Panc1 (cell line): ENCODE results near the gene UBL7. TPM values are rescaled to one million over a fixed set of nuclear protein-coding genes. Genes with fewer than 3 reads are reported as not detected.

ENCODE experiments used
- ATAC-seq: fragments of 200-7000 bp; cut with Tn5 transposase; 2 replicates; pipeline ENCODE4 v1.9.1; 2020; ENCODE audit warnings: mild to moderate bottlenecking, moderate library complexity
- BruUV-seq: library from RNA; stranded (reverse); fragments of 400-500 nt; replicated peaks from 2 replicates; lab custom pipeline; 2021; lab: Mats Ljungman, UMichigan
- CTCF ChIA-PET: fragments of 300-600 bp; sonication (Branson Sonifier 250); formaldehyde crosslinking; loops from one replicate; lab custom pipeline; 2022; ENCODE audit warnings: antibody characterized with exemption; lab: Charles Lee
- POLR2A ChIA-PET: fragments of 300-600 bp; sonication (Branson Sonifier 250); formaldehyde crosslinking; loops from one replicate; lab custom pipeline; 2022; ENCODE audit warnings: antibody characterized with exemption; lab: Charles Lee
- DNase-seq: peaks from one replicate; pipeline ENCODE4 v3.0.0-alpha.2; 2010; ENCODE audit warnings: low read depth, low spot score
- H3K27ac ChIP-seq: 2 replicates; pipeline ENCODE4 v1.5.1; 2011; ENCODE audit warnings: mild to moderate bottlenecking, low read length, inconsistent platforms
- H3K27me3 ChIP-seq: fragments of 200-500 bp; sonication (Bioruptor generic); 2 replicates; pipeline ENCODE4 v1.6.0; 2014; ENCODE audit warnings: low read length, inconsistent platforms; ENCODE audit not compliant: control insufficient read depth, insufficient read depth
- H3K36me3 ChIP-seq: fragments of 200-500 bp; sonication (Bioruptor generic); 2 replicates; pipeline ENCODE4 v1.5.1; 2014; ENCODE audit warnings: inconsistent platforms, mild to moderate bottlenecking, low read length, moderate library complexity; ENCODE audit not compliant: control insufficient read depth, insufficient read depth
- H3K4me1 ChIP-seq: 2 replicates; pipeline ENCODE4 v1.5.1; 2011; ENCODE audit warnings: inconsistent platforms, mild to moderate bottlenecking, low read length, moderate library complexity; ENCODE audit not compliant: control insufficient read depth, insufficient read depth
- H3K4me3 ChIP-seq, 2 experiments: 2 replicates each; pipeline ENCODE4 v1.5.1; 2011 to 2012; ENCODE audit warnings: low read depth in 2 of 2, low read length in 2 of 2, mild to moderate bottlenecking in 2 of 2, inconsistent platforms in 1 of 2, moderate library complexity in 1 of 2
- H3K9me3 ChIP-seq: fragments of 200-500 bp; sonication (Bioruptor generic); 2 replicates; pipeline ENCODE4 v1.5.1; 2014; ENCODE audit warnings: low read depth, mild to moderate bottlenecking, inconsistent platforms, low read length, moderate library complexity; ENCODE audit not compliant: control insufficient read depth, insufficient read depth
- POLR2AphosphoS5 ChIP-seq: IDR thresholded peaks from 2 replicates; pipeline ENCODE4 v1.6.1; 2012; ENCODE audit warnings: mild to moderate bottlenecking, low read depth, low read length, moderate library complexity
- SIN3A ChIP-seq: IDR thresholded peaks from 2 replicates; pipeline ENCODE4 v1.6.1; 2012; ENCODE audit warnings: low read depth, mild to moderate bottlenecking, low read length, moderate library complexity, borderline replicate concordance; ENCODE audit not compliant: insufficient read depth
- TCF7L2 ChIP-seq: IDR thresholded peaks from 2 replicates; pipeline ENCODE4 v1.6.1; 2011; ENCODE audit warnings: mild to moderate bottlenecking, low read depth, low read length, inconsistent platforms
- in situ Hi-C: cut with HindIII; loops from 2 replicates; pipeline ENCODE4 v1.10.0; 2016; ENCODE audit warnings: low sequenced_read_pairs, low pct_unique_long_range_greater_than_20kb
- intact Hi-C: fragments of 100-400 bp; cut with micrococcal nuclease; formaldehyde crosslinking; loops from one replicate; pipeline ENCODE4 v1.10.0; 2022; ENCODE audit not compliant: unreplicated experiment
- total RNA-seq: library from RNA; stranded (reverse); gene quantifications from one replicate; pipeline ENCODE4 v1.2.1, GENCODE V29; 2021; ENCODE audit not compliant: unreplicated experiment
- TF ChIP-seq, protein P1 (sequence below), 2 experiments: IDR thresholded peaks; 2 replicates each; pipeline ENCODE4 v1.6.1; 2011 to 2012; ENCODE audit warnings: low read depth in 2 of 2, control low read depth in 1 of 2, low read length in 1 of 2, mild to moderate bottlenecking in 1 of 2, moderate library complexity in 1 of 2; ENCODE audit not compliant: insufficient read depth in 1 of 2
- TF ChIP-seq, protein P2 (sequence below): fragments of 450-650 bp; IDR thresholded peaks from 2 replicates; pipeline ENCODE4 v1.5.1; 2017; ENCODE audit warnings: mild to moderate bottlenecking

The UBL7 gene
- total RNA-seq, 1 experiment from 2014 or later: 68.5 TPM

DNA sequence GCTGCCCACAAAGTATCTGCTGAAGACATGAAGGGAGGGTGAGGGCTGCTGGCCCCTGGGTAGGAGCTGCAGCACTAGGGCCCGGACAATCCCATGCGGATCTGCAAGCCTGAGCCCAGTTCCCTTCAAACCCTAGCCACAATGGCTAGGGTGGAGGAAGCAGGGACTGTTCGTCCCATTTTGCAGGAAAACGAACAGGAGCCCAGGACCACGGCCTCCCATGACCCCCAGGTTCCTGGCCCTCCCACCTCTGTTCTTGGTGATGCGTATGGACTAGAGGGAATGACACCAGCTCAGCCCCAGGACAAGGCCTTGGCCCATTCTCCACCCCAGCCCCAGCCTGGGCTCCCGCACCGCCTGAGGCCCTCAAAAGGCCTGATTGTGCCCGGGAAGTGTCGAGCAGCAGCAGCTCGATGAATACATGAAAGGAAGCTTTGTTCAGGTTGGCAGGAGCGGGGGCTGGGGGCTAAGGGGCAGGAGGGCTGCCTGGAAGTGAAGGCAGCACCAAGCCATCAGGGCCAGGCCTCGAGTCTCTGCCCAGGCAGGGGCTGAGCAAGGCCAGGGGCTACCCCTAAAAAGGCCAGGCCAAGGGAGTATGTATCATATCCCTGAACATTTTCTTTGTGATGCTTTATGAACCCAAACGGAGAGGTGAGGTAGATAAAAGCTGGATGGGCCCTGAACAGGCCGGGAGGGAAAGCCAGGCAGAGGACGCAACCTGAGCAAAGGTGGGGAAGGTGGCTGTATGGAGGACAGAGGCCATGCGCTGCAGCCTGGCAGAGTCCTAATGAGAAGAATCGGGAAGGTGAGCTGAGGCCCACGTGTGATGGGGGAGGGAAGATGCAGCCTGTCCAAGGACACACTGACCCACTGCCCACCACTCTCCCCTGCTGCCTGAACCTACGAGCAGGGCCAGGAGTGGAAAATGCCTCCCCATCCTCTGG is 39.4 kb downstream of the UBL7 start:
- POLR2A ChIA-PET: interaction anchor here (0.7 kb wide), 1 partner anchor 1030 kb away, joined by 3 read pairs; the partner anchor contains the start of gene SIN3A
- DNase-seq: no peak
- in situ Hi-C loops (no loop called here), intact Hi-C loops (no loop called here)
- Histone ChIP-seq H3K4me1 (peaks cover 55% of the 10 kb centered on the region), H3K27me3 (no peaks in the 10 kb centered on the region), H3K4me3 (no peak overlapping the region), H3K9me3 (no peaks in the 10 kb centered on the region), H3K36me3 (no peaks in the 10 kb centered on the region), H3K27ac (peak overlapping the region; percentile 62)
- no peak for ATAC-seq
- no TSS peak for BruUV-seq
- CTCF ChIA-PET: no interaction called here
- TF ChIP-seq POLR2AphosphoS5 (no peak), TCF7L2 (no peak)

DNA sequence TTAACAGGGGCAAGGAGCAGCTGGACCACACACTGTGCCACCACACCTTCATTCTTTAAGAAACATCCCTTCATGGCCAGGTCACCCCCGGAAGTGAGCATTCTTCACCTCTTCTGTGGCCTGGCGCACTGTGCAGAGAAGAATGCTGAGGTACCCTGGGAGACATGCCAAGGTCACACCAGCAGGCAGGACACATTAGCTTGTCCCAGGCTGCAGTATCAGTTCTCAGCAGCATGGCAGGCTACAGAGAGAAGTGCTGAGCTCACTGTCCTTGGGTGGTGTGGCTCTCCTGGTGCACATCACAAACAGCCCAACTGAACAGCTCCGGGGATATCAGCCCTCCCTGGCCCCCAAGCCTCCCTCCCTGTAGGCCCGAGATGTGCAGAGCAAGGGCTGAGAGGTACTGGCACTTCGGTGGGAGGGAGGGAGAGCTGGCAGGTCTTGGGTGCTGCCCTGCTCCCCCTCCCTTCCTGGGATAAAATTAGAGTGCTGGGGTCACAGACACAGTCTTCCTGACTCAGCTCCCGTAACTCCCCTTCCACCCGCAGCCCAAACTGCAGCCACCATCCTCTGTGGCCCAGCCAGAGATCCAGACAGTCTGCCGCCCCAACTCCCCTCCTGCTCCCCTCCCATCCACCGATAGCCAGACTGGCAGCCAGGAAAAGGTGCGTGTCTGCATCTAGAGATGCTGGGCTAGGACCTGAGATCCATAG is 40.6 kb downstream of the UBL7 start:
- Histone ChIP-seq H3K9me3 (no peaks in the 10 kb centered on the region), H3K27ac (peak overlapping the region; percentile 42; the same call in 1 of the 2 replicates), H3K27me3 (no peaks in the 10 kb centered on the region), H3K36me3 (no peaks in the 10 kb centered on the region), H3K4me3 (no peak overlapping the region), H3K4me1 (peaks cover 52% of the 10 kb centered on the region)
- in situ Hi-C loops: no loop called here
- ATAC-seq (peak; percentile 14; the same call in 1 of the 2 replicates), DNase-seq (no peak)
- no TSS peak for BruUV-seq
- CTCF ChIA-PET: no interaction called here
- TF ChIP-seq POLR2AphosphoS5 (no peak), TCF7L2 (no peak), SIN3A (no peak)
- TF ChIP-seq, protein P1, sequence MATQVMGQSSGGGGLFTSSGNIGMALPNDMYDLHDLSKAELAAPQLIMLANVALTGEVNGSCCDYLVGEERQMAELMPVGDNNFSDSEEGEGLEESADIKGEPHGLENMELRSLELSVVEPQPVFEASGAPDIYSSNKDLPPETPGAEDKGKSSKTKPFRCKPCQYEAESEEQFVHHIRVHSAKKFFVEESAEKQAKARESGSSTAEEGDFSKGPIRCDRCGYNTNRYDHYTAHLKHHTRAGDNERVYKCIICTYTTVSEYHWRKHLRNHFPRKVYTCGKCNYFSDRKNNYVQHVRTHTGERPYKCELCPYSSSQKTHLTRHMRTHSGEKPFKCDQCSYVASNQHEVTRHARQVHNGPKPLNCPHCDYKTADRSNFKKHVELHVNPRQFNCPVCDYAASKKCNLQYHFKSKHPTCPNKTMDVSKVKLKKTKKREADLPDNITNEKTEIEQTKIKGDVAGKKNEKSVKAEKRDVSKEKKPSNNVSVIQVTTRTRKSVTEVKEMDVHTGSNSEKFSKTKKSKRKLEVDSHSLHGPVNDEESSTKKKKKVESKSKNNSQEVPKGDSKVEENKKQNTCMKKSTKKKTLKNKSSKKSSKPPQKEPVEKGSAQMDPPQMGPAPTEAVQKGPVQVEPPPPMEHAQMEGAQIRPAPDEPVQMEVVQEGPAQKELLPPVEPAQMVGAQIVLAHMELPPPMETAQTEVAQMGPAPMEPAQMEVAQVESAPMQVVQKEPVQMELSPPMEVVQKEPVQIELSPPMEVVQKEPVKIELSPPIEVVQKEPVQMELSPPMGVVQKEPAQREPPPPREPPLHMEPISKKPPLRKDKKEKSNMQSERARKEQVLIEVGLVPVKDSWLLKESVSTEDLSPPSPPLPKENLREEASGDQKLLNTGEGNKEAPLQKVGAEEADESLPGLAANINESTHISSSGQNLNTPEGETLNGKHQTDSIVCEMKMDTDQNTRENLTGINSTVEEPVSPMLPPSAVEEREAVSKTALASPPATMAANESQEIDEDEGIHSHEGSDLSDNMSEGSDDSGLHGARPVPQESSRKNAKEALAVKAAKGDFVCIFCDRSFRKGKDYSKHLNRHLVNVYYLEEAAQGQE (IDR thresholded peaks at IDR 0.05; ENCODE audit: insufficient read depth in 1 of 2, low read depth in 2 of 2, low read length in 1 of 2): no peak
- TF ChIP-seq, protein P2, sequence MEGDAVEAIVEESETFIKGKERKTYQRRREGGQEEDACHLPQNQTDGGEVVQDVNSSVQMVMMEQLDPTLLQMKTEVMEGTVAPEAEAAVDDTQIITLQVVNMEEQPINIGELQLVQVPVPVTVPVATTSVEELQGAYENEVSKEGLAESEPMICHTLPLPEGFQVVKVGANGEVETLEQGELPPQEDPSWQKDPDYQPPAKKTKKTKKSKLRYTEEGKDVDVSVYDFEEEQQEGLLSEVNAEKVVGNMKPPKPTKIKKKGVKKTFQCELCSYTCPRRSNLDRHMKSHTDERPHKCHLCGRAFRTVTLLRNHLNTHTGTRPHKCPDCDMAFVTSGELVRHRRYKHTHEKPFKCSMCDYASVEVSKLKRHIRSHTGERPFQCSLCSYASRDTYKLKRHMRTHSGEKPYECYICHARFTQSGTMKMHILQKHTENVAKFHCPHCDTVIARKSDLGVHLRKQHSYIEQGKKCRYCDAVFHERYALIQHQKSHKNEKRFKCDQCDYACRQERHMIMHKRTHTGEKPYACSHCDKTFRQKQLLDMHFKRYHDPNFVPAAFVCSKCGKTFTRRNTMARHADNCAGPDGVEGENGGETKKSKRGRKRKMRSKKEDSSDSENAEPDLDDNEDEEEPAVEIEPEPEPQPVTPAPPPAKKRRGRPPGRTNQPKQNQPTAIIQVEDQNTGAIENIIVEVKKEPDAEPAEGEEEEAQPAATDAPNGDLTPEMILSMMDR: no peak
- intact Hi-C loops: no loop called here
- POLR2A ChIA-PET: interaction anchor here (0.6 kb wide), 1 partner anchor 66 kb away, joined by 8 read pairs; no protein-coding TSS in a partner anchor
